Measurements from ENCODE around the gene KRT78.

The KRT78 gene

DNA sequence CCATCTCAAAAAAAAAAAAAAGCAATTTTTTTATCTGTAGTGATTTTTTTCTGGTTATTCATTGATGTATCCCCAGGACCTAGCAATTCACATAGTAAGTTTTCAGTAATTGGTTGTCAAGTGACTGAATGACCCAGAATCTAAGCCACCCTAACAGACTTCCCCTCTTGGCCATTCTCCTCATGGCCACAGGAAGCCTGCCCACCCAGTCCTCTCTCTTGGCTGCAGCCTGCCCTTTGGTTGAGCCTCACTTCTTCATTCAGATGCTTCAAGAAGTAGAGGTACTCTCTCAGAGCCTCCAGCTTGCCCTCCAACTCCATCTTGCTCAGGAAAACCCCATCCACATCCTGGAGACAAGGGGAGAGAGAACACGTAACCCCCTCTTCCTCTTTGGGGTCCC is 2.8 kb downstream of the KRT78 start:
- Mint-ChIP-seq H3K9me3 (no peaks in the 10 kb centered on the region), H3K4me3 (no peak overlapping the region), H3K36me3 (ENCODE audit: insufficient read depth) (no peaks in the 10 kb centered on the region), H3K27ac (ENCODE audit: low read depth) (no peak overlapping the region), H3K27me3 (peaks cover 24% of the 10 kb centered on the region), H3K4me1 (peaks cover 6% of the 10 kb centered on the region)
- no peak for DNase-seq (ENCODE audit: low spot score in 2 of 2)
- ATAC-seq (replicated peaks; ENCODE audit: extremely low read depth, poor library complexity, severe bottlenecking): no peak

- peaks cover 31% of the 10 kb centered on the region for H3K27me3 Mint-ChIP-seq
- H3K4me1 Mint-ChIP-seq: peaks cover 6% of the 10 kb centered on the region
- ATAC-seq (replicated peaks; ENCODE audit: extremely low read depth, poor library complexity, severe bottlenecking) (no peak), DNase-seq (ENCODE audit: low spot score in 2 of 2) (no peak)
- H3K36me3 Mint-ChIP-seq (ENCODE audit: insufficient read depth): no peaks in the 10 kb centered on the region
- no peak overlapping the region for H3K27ac Mint-ChIP-seq (ENCODE audit: low read depth)
- no peak overlapping the region for H3K4me3 Mint-ChIP-seq
- no peaks in the 10 kb centered on the region for H3K9me3 Mint-ChIP-seq
Observed at GRCh38 chr12:52844386-52844785, 4.4 kb downstream of the KRT78 start.

GRCh38 chr12:52839436-52840105 is 9.2 kb downstream of the KRT78 start:
- no peak for ATAC-seq (replicated peaks; ENCODE audit: extremely low read depth, poor library complexity, severe bottlenecking)
- no peak for DNase-seq (ENCODE audit: low spot score in 2 of 2)
- Mint-ChIP-seq H3K9me3 (no peaks in the 10 kb centered on the region), H3K4me1 (peaks cover 26% of the 10 kb centered on the region), H3K36me3 (ENCODE audit: insufficient read depth) (no peaks in the 10 kb centered on the region), H3K27ac (ENCODE audit: low read depth) (no peak overlapping the region), H3K4me3 (no peak overlapping the region), H3K27me3 (peaks cover 40% of the 10 kb centered on the region)

GRCh38 chr12:52838609-52839435 is 10.0 kb downstream of the KRT78 start:
- no peak overlapping the region for H3K4me3 Mint-ChIP-seq
- no peaks in the 10 kb centered on the region for H3K9me3 Mint-ChIP-seq
- H3K4me1 Mint-ChIP-seq: peaks cover 26% of the 10 kb centered on the region
- H3K36me3 Mint-ChIP-seq (ENCODE audit: insufficient read depth): no peaks in the 10 kb centered on the region
- ATAC-seq (replicated peaks; ENCODE audit: extremely low read depth, poor library complexity, severe bottlenecking) (no peak), DNase-seq (ENCODE audit: low spot score in 2 of 2) (no peak)
- H3K27me3 Mint-ChIP-seq: peaks cover 40% of the 10 kb centered on the region
- no peak overlapping the region for H3K27ac Mint-ChIP-seq (ENCODE audit: low read depth)

GRCh38 chr12:52837781-52838608 is 10.8 kb downstream of the KRT78 start:
- Mint-ChIP-seq H3K27ac (ENCODE audit: low read depth) (peak overlapping the region; percentile 22), H3K4me3 (no peak overlapping the region), H3K27me3 (peaks cover 40% of the 10 kb centered on the region), H3K36me3 (ENCODE audit: insufficient read depth) (no peaks in the 10 kb centered on the region), H3K4me1 (peaks cover 26% of the 10 kb centered on the region), H3K9me3 (no peaks in the 10 kb centered on the region)
- no peak for ATAC-seq (replicated peaks; ENCODE audit: extremely low read depth, poor library complexity, severe bottlenecking)
- DNase-seq (ENCODE audit: low spot score in 2 of 2): no peak

GRCh38 chr12:52837413-52837741 is 11.4 kb downstream of the KRT78 start:
- H3K27me3 Mint-ChIP-seq: peaks cover 40% of the 10 kb centered on the region
- DNase-seq (ENCODE audit: low spot score in 2 of 2) (no peak), ATAC-seq (replicated peaks; ENCODE audit: extremely low read depth, poor library complexity, severe bottlenecking) (no peak)
- H3K4me1 Mint-ChIP-seq: peaks cover 22% of the 10 kb centered on the region
- no peaks in the 10 kb centered on the region for H3K36me3 Mint-ChIP-seq (ENCODE audit: insufficient read depth)
- H3K4me3 Mint-ChIP-seq: no peak overlapping the region
- H3K9me3 Mint-ChIP-seq: no peaks in the 10 kb centered on the region
- H3K27ac Mint-ChIP-seq (ENCODE audit: low read depth): peak overlapping the region; percentile 14

- Mint-ChIP-seq H3K27me3 (peaks cover 40% of the 10 kb centered on the region), H3K9me3 (no peaks in the 10 kb centered on the region), H3K36me3 (ENCODE audit: insufficient read depth) (no peaks in the 10 kb centered on the region), H3K4me3 (peak overlapping the region; percentile 3), H3K4me1 (peaks cover 20% of the 10 kb centered on the region), H3K27ac (ENCODE audit: low read depth) (peak overlapping the region; percentile 58)
- DNase-seq (ENCODE audit: low spot score in 2 of 2) (no peak), ATAC-seq (replicated peaks; ENCODE audit: extremely low read depth, poor library complexity, severe bottlenecking) (peak; percentile 34)
Observed at GRCh38 chr12:52836491-52837412, 12.0 kb downstream of the KRT78 start.

DNA sequence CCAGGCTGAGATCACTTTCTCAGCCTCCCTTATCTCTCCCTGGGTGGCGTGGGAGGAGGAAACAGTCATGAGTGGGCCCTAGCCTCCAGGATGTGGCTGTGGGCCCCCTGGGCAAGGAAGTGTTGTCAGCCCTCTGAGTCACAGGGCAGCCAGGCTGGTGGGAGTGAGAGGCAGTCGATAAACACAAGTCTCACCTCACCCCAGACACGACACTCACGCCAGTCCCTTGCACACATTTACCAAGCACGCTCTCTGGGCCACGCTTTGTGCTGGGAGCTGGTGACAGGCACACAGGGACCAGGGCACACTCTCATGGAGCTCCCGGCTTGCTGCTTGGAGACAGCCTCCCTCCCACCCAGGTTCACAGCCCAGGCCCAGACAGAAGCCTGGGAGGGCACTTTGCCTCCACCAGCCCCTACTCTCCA is 12.7 kb downstream of the KRT78 start:
- peak overlapping the region; percentile 58 for H3K27ac Mint-ChIP-seq (ENCODE audit: low read depth)
- H3K4me1 Mint-ChIP-seq: peaks cover 20% of the 10 kb centered on the region
- H3K9me3 Mint-ChIP-seq: no peaks in the 10 kb centered on the region
- H3K36me3 Mint-ChIP-seq (ENCODE audit: insufficient read depth): no peaks in the 10 kb centered on the region
- ATAC-seq (replicated peaks; ENCODE audit: extremely low read depth, poor library complexity, severe bottlenecking) (peak; percentile 91), DNase-seq (ENCODE audit: low spot score in 2 of 2) (peak in 1 of 2 donors; percentile 28)
- H3K4me3 Mint-ChIP-seq: peak overlapping the region; percentile 3
- H3K27me3 Mint-ChIP-seq: peaks cover 40% of the 10 kb centered on the region

GRCh38 chr12:52835271-52836041 is 13.3 kb downstream of the KRT78 start:
- ATAC-seq (replicated peaks; ENCODE audit: extremely low read depth, poor library complexity, severe bottlenecking) (no peak), DNase-seq (ENCODE audit: low spot score in 2 of 2) (no peak)
- Mint-ChIP-seq H3K4me3 (peak overlapping the region; percentile 3), H3K4me1 (peaks cover 20% of the 10 kb centered on the region), H3K27me3 (peaks cover 37% of the 10 kb centered on the region), H3K27ac (ENCODE audit: low read depth) (peak overlapping the region; percentile 58), H3K9me3 (no peaks in the 10 kb centered on the region), H3K36me3 (ENCODE audit: insufficient read depth) (no peaks in the 10 kb centered on the region)

GRCh38 chr12:52834727-52835001 is 14.1 kb downstream of the KRT78 start:
- ATAC-seq (replicated peaks; ENCODE audit: extremely low read depth, poor library complexity, severe bottlenecking) (no peak), DNase-seq (ENCODE audit: low spot score in 2 of 2) (no peak)
- peaks cover 29% of the 10 kb centered on the region for H3K27me3 Mint-ChIP-seq
- peaks cover 20% of the 10 kb centered on the region for H3K4me1 Mint-ChIP-seq
- no peaks in the 10 kb centered on the region for H3K9me3 Mint-ChIP-seq
- H3K4me3 Mint-ChIP-seq: no peak overlapping the region
- no peak overlapping the region for H3K27ac Mint-ChIP-seq (ENCODE audit: low read depth)
- no peaks in the 10 kb centered on the region for H3K36me3 Mint-ChIP-seq (ENCODE audit: insufficient read depth)

GRCh38 chr12:52833922-52834726 is 14.7 kb downstream of the KRT78 start, which contains the start of gene KRT79:
Gene KRT79, minus strand, starts transcription at chr12:52834311. Its CDS starts 51 bp downstream, at chr12:52834260.
- peaks cover 20% of the 10 kb centered on the region for H3K4me1 Mint-ChIP-seq
- no peaks in the 10 kb centered on the region for H3K36me3 Mint-ChIP-seq (ENCODE audit: insufficient read depth)
- no peak for ATAC-seq (replicated peaks; ENCODE audit: extremely low read depth, poor library complexity, severe bottlenecking)
- peaks cover 24% of the 10 kb centered on the region for H3K27me3 Mint-ChIP-seq
- H3K27ac Mint-ChIP-seq (ENCODE audit: low read depth): no peak within 1 kb of the TSS
- no peak within 1 kb of the TSS for H3K4me3 Mint-ChIP-seq
- no peaks in the 10 kb centered on the region for H3K9me3 Mint-ChIP-seq
- no peak for DNase-seq (ENCODE audit: low spot score in 2 of 2)

Measured in central memory CD8-positive, alpha-beta T cell (primary cell).